ENCODE data around the gene MYCBPAP. TPM values are rescaled to one million over a fixed set of nuclear protein-coding genes. Genes with fewer than 3 reads are reported as not detected.

Gene MYCBPAP
- polyA plus RNA-seq, 2 of the 4 experiments (the other 2 are of a cell fraction), result 0.93 to 2.5 TPM

- Histone ChIP-seq H3K4me3 (no peak overlapping the region), H3K4me1 (peaks cover 9% of the 10 kb centered on the region; the same call in 2 of the 3 replicates), H3K27ac (no peak overlapping the region), H3K4me2 (no peak overlapping the region), H3K9me3 (no peaks in the 10 kb centered on the region)
- 83% methylated on average over 9 of the region's 9 CpGs for whole genome bisulfite sequencing (ENCODE audit: missing lambda C conversion rate)
- DNase-seq (ENCODE audit: low read depth in 1 of 2, low spot score in 1 of 2) (no peak), ATAC-seq (no peak), FAIRE-seq (no peak)
- TF ChIP-seq TFCP2L1 (CRISPR knock-in tag; IDR thresholded peaks at IDR 0.05) (no peak), PHF8 (IDR thresholded peaks at IDR 0.05; ENCODE audit: borderline replicate concordance, low read depth) (no peak), E2F6 (IDR thresholded peaks at IDR 0.05; ENCODE audit: borderline replicate concordance, low read depth) (no peak), HES2 (IDR thresholded peaks at IDR 0.05) (no peak), HOXB5 (CRISPR knock-in tag; IDR thresholded peaks at IDR 0.05) (no peak), CTCF (IDR thresholded peaks at IDR 0.05) (no peak), CHD2 (IDR thresholded peaks at IDR 0.05; ENCODE audit: low read length, partially characterized antibody) (no peak), GATA3 (IDR thresholded peaks at IDR 0.05; ENCODE audit: borderline replicate concordance) (no peak), RNF2 (IDR thresholded peaks at IDR 0.05; ENCODE audit: borderline replicate concordance, low read depth) (no peak), SMC3 (IDR thresholded peaks at IDR 0.05) (no peak), FOXS1 (CRISPR knock-in tag; IDR thresholded peaks at IDR 0.05) (no peak), BCL3 (IDR thresholded peaks at IDR 0.05) (no peak), EHF (CRISPR knock-in tag; IDR thresholded peaks at IDR 0.05) (no peak), TP53 (CRISPR knock-in tag; IDR thresholded peaks at IDR 0.05) (no peak), EP300 (IDR thresholded peaks at IDR 0.05) (no peak), ZC3H11A (IDR thresholded peaks at IDR 0.05) (no peak), RARB (CRISPR knock-in tag; IDR thresholded peaks at IDR 0.05) (no peak)
- ChIA-PET CTCF (interaction anchor here (1.0 to 19.6 kb wide), 4 partner anchors 14 to 163 kb away, joined by 3 to 238 read pairs (median 4); partner anchors contain the start of genes LRRC59 and RSAD1), POLR2A (no interaction called here)
Observed at GRCh38 chr17:50460831-50461526, 47.3 kb upstream of the MYCBPAP start.

- H3K9me3 ChIP-seq, result no peaks in the 10 kb centered on the region
- no peak overlapping the region for H3K4me3 ChIP-seq
- WGBS (ENCODE audit: missing lambda C conversion rate), result 82% methylated on average over 13 of the region's 14 CpGs
- TF ChIP-seq RNF2 (IDR thresholded peaks at IDR 0.05; ENCODE audit: borderline replicate concordance, low read depth), result no peak
- no peak for TF ChIP-seq HOXB13 (CRISPR knock-in tag; IDR thresholded peaks at IDR 0.05; ENCODE audit: low read depth)
- TF ChIP-seq MAX (IDR thresholded peaks at IDR 0.05), result no peak
- no peak for TF ChIP-seq ELK1 (IDR thresholded peaks at IDR 0.05; ENCODE audit: low read depth, low read length)
- no peak for TF ChIP-seq RFX5 (IDR thresholded peaks at IDR 0.05)
- TF ChIP-seq NPAS2 (CRISPR knock-in tag; IDR thresholded peaks at IDR 0.05; ENCODE audit: borderline replicate concordance), result no peak
- TF ChIP-seq JUN (IDR thresholded peaks at IDR 0.05), result no peak
- no peak for TF ChIP-seq MAFK (IDR thresholded peaks at IDR 0.05; ENCODE audit: partially characterized antibody)
- TF ChIP-seq RCOR1 (IDR thresholded peaks at IDR 0.05; ENCODE audit: low read depth, low read length), result no peak
- no peak for TF ChIP-seq RAD21 (conservative IDR thresholded peaks at IDR 0.05 in 1 of 2, IDR thresholded peaks at IDR 0.05 in 1 of 2)
- TF ChIP-seq POLR2A (IDR thresholded peaks at IDR 0.05; ENCODE audit: low read length), result no peak
- TF ChIP-seq KDM1A (IDR thresholded peaks at IDR 0.05; ENCODE audit: low read depth), result no peak
- no peak for TF ChIP-seq BCL3 (IDR thresholded peaks at IDR 0.05)
- TF ChIP-seq CBX2 (IDR thresholded peaks at IDR 0.05; ENCODE audit: borderline replicate concordance, low read depth), result no peak
- no peak for TF ChIP-seq ZC3H11A (IDR thresholded peaks at IDR 0.05)
- no peak for TF ChIP-seq KDM5A (IDR thresholded peaks at IDR 0.05)
- no peak for TF ChIP-seq RARB (CRISPR knock-in tag; IDR thresholded peaks at IDR 0.05)
- TF ChIP-seq ZNF302 (CRISPR knock-in tag; IDR thresholded peaks at IDR 0.05), result no peak
- H3K4me1 ChIP-seq, result peaks cover 15% of the 10 kb centered on the region
- ATAC-seq (no peak), FAIRE-seq (no peak), DNase-seq (ENCODE audit: low read depth in 1 of 2, low spot score in 1 of 2) (no peak)
- H3K4me2 ChIP-seq, result no peak overlapping the region
- CTCF ChIA-PET, result interaction anchor here (0.6 to 19.6 kb wide), 4 partner anchors 14 to 64 kb away, joined by 3 to 238 read pairs (median 4); partner anchors contain the start of genes LRRC59 and RSAD1
- POLR2A ChIA-PET, result no interaction called here
- H3K27ac ChIP-seq, result no peak overlapping the region
Observed at GRCh38 chr17:50461550-50462132, 46.6 kb upstream of the MYCBPAP start.

All from A549 (cell line).